Hematopoietic multipotent progenitor cell treated with erythropoietin and hydrocortisone succinate and interleukin-3 and kit ligand, for 4 days (in vitro differentiated cells): ENCODE measurements around the gene GRIK1.
"Not testable (repeated sequence)": the region's sequence is repeated elsewhere in the genome, so short reads cannot be mapped to it uniquely, and the experiment has no call there.

Experiments used
- DNase-seq: peaks from one replicate; pipeline ENCODE4 v3.0.0-alpha.2; 2015

Gene GRIK1

GRCh38 chr21:29639366-29640079 is 300.3 kb downstream of the GRIK1 start:
- DNase-seq, result peak; percentile 60

GRCh38 chr21:29638761-29639327 is 301.0 kb downstream of the GRIK1 start:
- DNase-seq, result no peak

- no peak for DNase-seq
Observed at GRCh38 chr21:29638138-29638537, 301.7 kb downstream of the GRIK1 start.

- no peak for DNase-seq
Observed at GRCh38 chr21:29637553-29637952, 302.2 kb downstream of the GRIK1 start.

GRCh38 chr21:29637134-29637533 is 302.7 kb downstream of the GRIK1 start:
- no peak for DNase-seq

GRCh38 chr21:29634418-29634817 is 305.4 kb downstream of the GRIK1 start:
- no peak for DNase-seq

GRCh38 chr21:29633756-29634155 is 306.0 kb downstream of the GRIK1 start:
- no peak for DNase-seq

GRCh38 chr21:29630441-29630840 is 309.4 kb downstream of the GRIK1 start:
- no peak for DNase-seq

GRCh38 chr21:29627905-29628304 is 311.9 kb downstream of the GRIK1 start:
- no peak for DNase-seq

GRCh38 chr21:29626801-29627470 is 312.9 kb downstream of the GRIK1 start:
- no peak for DNase-seq

- no peak for DNase-seq
Observed at GRCh38 chr21:29625990-29626389, 313.8 kb downstream of the GRIK1 start.

- DNase-seq, result no peak
Observed at GRCh38 chr21:29624776-29625175, 315.0 kb downstream of the GRIK1 start.

- DNase-seq, result no peak
Observed at GRCh38 chr21:29621525-29621924, 318.3 kb downstream of the GRIK1 start.

GRCh38 chr21:29616209-29616751 is 323.5 kb downstream of the GRIK1 start:
- no peak for DNase-seq

- DNase-seq, result no peak
Observed at GRCh38 chr21:29613877-29614276, 325.9 kb downstream of the GRIK1 start.

- no peak for DNase-seq
Observed at GRCh38 chr21:29613021-29613420, 326.8 kb downstream of the GRIK1 start.

- no peak for DNase-seq
Observed at GRCh38 chr21:29610779-29611360, 328.9 kb downstream of the GRIK1 start.

- no peak for DNase-seq
Observed at GRCh38 chr21:29606613-29607012, 333.2 kb downstream of the GRIK1 start.

GRCh38 chr21:29605219-29605618 is 334.6 kb downstream of the GRIK1 start:
- not testable (repeated sequence) for DNase-seq

- no peak for DNase-seq
Observed at GRCh38 chr21:29604076-29604475, 335.7 kb downstream of the GRIK1 start.

- DNase-seq, result no peak
Observed at GRCh38 chr21:29601047-29601446, 338.7 kb downstream of the GRIK1 start.

- no peak for DNase-seq
Observed at GRCh38 chr21:29586696-29587095, 353.1 kb downstream of the GRIK1 start.

- DNase-seq, result no peak
Observed at GRCh38 chr21:29585462-29585861, 354.3 kb downstream of the GRIK1 start.
